Measurements from ENCODE around the gene DNAJC15.

DNA sequence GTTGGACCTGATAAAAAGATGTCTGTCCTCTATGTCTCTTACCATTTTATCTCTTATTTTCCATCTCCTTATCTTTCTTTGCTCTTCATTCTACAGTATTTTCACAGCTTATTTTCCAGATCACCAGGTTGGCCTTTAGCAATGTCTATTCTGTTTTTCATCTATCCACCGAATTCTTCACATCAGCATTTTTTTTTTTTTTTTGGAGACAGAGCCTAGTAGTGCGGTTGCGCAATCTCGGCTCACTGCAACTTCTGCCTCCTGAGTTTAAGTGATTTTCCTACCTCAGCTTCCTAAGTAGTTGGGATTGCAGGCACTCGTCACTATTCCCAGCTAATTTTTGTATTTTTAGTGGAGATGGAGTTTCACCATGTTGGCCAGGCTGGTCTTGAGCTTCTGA, 49.0 kb downstream of the DNAJC15 start:
- TF ChIP-seq, protein P1, sequence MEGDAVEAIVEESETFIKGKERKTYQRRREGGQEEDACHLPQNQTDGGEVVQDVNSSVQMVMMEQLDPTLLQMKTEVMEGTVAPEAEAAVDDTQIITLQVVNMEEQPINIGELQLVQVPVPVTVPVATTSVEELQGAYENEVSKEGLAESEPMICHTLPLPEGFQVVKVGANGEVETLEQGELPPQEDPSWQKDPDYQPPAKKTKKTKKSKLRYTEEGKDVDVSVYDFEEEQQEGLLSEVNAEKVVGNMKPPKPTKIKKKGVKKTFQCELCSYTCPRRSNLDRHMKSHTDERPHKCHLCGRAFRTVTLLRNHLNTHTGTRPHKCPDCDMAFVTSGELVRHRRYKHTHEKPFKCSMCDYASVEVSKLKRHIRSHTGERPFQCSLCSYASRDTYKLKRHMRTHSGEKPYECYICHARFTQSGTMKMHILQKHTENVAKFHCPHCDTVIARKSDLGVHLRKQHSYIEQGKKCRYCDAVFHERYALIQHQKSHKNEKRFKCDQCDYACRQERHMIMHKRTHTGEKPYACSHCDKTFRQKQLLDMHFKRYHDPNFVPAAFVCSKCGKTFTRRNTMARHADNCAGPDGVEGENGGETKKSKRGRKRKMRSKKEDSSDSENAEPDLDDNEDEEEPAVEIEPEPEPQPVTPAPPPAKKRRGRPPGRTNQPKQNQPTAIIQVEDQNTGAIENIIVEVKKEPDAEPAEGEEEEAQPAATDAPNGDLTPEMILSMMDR (conservative IDR thresholded peaks at IDR 0.05; ENCODE audit: low read depth, low read length): no peak
- TF ChIP-seq EZH2 (IDR thresholded peaks at IDR 0.05; ENCODE audit: low read length, unreplicated experiment): no peak
